ENCODE measurements around the gene TNPO1. TPM values are rescaled to one million over a fixed set of nuclear protein-coding genes. Genes with fewer than 3 reads are reported as not detected.

Gene TNPO1
- total and polyA plus RNA-seq, 2 of the 13 experiments (the other 11 are each of a cell fraction or from before 2014, with no cell fraction given), result 26.7 to 123 TPM

GRCh38 chr5:72955143-72955767 is 138.8 kb downstream of the TNPO1 start (continued):
- no peak for TF ChIP-seq ZNF460 (CRISPR knock-in tag; IDR thresholded peaks at IDR 0.05; ENCODE audit: borderline replicate concordance)
- TF ChIP-seq ARNT2 (CRISPR knock-in tag; IDR thresholded peaks at IDR 0.05; ENCODE audit: low read depth), result no peak
- TF ChIP-seq PLRG1 (conservative IDR thresholded peaks at IDR 0.05), result no peak
- no peak for TF ChIP-seq CBX1 (IDR thresholded peaks at IDR 0.05; ENCODE audit: low read depth)
- TF ChIP-seq ISX (CRISPR knock-in tag; conservative IDR thresholded peaks at IDR 0.05), result no peak
- no peak for TF ChIP-seq FIP1L1 (IDR thresholded peaks at IDR 0.05; ENCODE audit: borderline replicate concordance, insufficient read depth, low read depth, low read length)
- no peak for TF ChIP-seq CREB1 (IDR thresholded peaks at IDR 0.05)
- TF ChIP-seq CREB1 (CRISPR knock-in tag; IDR thresholded peaks at IDR 0.05), result no peak
- TF ChIP-seq PITX1 (CRISPR knock-in tag; IDR thresholded peaks at IDR 0.05), result peak; percentile 62
- no peak for TF ChIP-seq NFE2L2 (IDR thresholded peaks at IDR 0.05; ENCODE audit: low read length)
- TF ChIP-seq ZNF30 (CRISPR knock-in tag; IDR thresholded peaks at IDR 0.05), result no peak
- TF ChIP-seq ZSCAN22 (CRISPR knock-in tag; IDR thresholded peaks at IDR 0.05), result no peak
- TF ChIP-seq, protein P1, sequence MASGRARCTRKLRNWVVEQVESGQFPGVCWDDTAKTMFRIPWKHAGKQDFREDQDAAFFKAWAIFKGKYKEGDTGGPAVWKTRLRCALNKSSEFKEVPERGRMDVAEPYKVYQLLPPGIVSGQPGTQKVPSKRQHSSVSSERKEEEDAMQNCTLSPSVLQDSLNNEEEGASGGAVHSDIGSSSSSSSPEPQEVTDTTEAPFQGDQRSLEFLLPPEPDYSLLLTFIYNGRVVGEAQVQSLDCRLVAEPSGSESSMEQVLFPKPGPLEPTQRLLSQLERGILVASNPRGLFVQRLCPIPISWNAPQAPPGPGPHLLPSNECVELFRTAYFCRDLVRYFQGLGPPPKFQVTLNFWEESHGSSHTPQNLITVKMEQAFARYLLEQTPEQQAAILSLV (CRISPR knock-in tag; IDR thresholded peaks at IDR 0.05; ENCODE audit: borderline replicate concordance), result no peak
- TF ChIP-seq, protein P2, sequence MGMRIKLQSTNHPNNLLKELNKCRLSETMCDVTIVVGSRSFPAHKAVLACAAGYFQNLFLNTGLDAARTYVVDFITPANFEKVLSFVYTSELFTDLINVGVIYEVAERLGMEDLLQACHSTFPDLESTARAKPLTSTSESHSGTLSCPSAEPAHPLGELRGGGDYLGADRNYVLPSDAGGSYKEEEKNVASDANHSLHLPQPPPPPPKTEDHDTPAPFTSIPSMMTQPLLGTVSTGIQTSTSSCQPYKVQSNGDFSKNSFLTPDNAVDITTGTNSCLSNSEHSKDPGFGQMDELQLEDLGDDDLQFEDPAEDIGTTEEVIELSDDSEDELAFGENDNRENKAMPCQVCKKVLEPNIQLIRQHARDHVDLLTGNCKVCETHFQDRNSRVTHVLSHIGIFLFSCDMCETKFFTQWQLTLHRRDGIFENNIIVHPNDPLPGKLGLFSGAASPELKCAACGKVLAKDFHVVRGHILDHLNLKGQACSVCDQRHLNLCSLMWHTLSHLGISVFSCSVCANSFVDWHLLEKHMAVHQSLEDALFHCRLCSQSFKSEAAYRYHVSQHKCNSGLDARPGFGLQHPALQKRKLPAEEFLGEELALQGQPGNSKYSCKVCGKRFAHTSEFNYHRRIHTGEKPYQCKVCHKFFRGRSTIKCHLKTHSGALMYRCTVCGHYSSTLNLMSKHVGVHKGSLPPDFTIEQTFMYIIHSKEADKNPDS (CRISPR knock-in tag; IDR thresholded peaks at IDR 0.05), result no peak; the same call in 1 of the 2 replicates
- no peak for TF ChIP-seq ZNF124 (CRISPR knock-in tag; IDR thresholded peaks at IDR 0.05)
- no peak for TF ChIP-seq ZNF335 (CRISPR knock-in tag; IDR thresholded peaks at IDR 0.05)
- TF ChIP-seq ZNF33A (CRISPR knock-in tag; IDR thresholded peaks at IDR 0.05; ENCODE audit: borderline replicate concordance), result no peak
- TF ChIP-seq ZNF343 (CRISPR knock-in tag; IDR thresholded peaks at IDR 0.05), result no peak
- TF ChIP-seq JARID2 (CRISPR knock-in tag; IDR thresholded peaks at IDR 0.05; ENCODE audit: insufficient replicate concordance), result no peak
- TF ChIP-seq EEA1 (CRISPR knock-in tag; IDR thresholded peaks at IDR 0.05; ENCODE audit: borderline replicate concordance), result no peak
- no peak for TF ChIP-seq ZNF205 (CRISPR knock-in tag; IDR thresholded peaks at IDR 0.05)
- TF ChIP-seq MTA3 (CRISPR knock-in tag; IDR thresholded peaks at IDR 0.05), result no peak
- TF ChIP-seq, protein P3, sequence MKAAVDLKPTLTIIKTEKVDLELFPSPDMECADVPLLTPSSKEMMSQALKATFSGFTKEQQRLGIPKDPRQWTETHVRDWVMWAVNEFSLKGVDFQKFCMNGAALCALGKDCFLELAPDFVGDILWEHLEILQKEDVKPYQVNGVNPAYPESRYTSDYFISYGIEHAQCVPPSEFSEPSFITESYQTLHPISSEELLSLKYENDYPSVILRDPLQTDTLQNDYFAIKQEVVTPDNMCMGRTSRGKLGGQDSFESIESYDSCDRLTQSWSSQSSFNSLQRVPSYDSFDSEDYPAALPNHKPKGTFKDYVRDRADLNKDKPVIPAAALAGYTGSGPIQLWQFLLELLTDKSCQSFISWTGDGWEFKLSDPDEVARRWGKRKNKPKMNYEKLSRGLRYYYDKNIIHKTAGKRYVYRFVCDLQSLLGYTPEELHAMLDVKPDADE (CRISPR knock-in tag; IDR thresholded peaks at IDR 0.05), result no peak
- TF ChIP-seq TERF1 (CRISPR knock-in tag; IDR thresholded peaks at IDR 0.05), result no peak
